GM23248 (cell line): ENCODE data around the gene FAM131C.

Source experiments
- EZH2 ChIP-seq: fragments of 200-600 bp; sonication (generic); IDR thresholded peaks from 2 replicates; pipeline ENCODE4 v1.6.1; 2018; ENCODE audit warnings: antibody characterized with exemption, mild to moderate bottlenecking; ENCODE audit not compliant: insufficient read depth, poor library complexity, severe bottlenecking
- EZH2phosphoT487 ChIP-seq: fragments of 200-600 bp; sonication (generic); IDR thresholded peaks from 2 replicates; pipeline ENCODE4 v1.6.1; 2018; ENCODE audit warnings: antibody characterized with exemption, moderate library complexity, mild to moderate bottlenecking, low read depth; ENCODE audit not compliant: insufficient read depth

GRCh38 chr1:16073490-16074119, at the start of gene FAM131C:
- no peak for TF ChIP-seq EZH2
- TF ChIP-seq EZH2phosphoT487, result no peak
